ENCODE measurements around the gene SAT2.

Gene SAT2

DNA sequence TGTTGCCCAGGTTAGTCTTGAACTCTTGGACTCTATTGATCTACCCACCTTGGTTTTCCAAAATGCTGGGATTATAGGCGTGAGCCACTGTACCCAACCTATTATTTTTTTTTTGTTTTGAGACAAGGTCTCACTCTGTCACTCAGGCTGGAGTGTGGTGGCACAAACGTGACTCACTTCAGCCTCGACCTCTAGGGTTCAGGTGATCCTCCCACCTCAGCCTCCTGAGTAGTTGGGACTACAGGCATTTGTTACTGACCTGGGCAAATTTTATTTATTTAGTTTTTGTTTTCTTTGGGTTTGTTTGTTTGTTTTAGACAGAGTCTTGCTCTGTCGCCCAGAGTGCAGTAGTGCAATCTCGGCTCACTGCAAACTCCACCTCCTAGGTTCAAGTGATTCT, 4.0 kb downstream of the SAT2 start:
- Histone ChIP-seq H3K18ac (ENCODE audit: low read length) (no peak overlapping the region), H3K23ac (ENCODE audit: low read depth, low read length, poor library complexity) (no peak overlapping the region), H2BK120ac (ENCODE audit: low read depth, low read length) (no peak overlapping the region), H3K14ac (ENCODE audit: low read length) (no peak overlapping the region), H4K91ac (ENCODE audit: low read depth, low read length, poor library complexity) (no peak overlapping the region), H3K79me1 (ENCODE audit: low read depth, low read length) (no peaks in the 10 kb centered on the region), H3K27me3 (ENCODE audit: control insufficient read depth in 3 of 3, insufficient read depth in 3 of 3, low read depth in 1 of 3, low read length in 3 of 3) (no peaks in the 10 kb centered on the region), H3K9me3 (replicated peaks in 1 of 2; ENCODE audit: control insufficient read depth in 2 of 2, insufficient read depth in 1 of 2, low read depth in 1 of 2, low read length in 2 of 2) (no peaks in the 10 kb centered on the region), H3K9ac (ENCODE audit: low read depth, low read length, poor library complexity) (no peak overlapping the region), H2BK15ac (ENCODE audit: low read length) (no peak overlapping the region), H4K8ac (ENCODE audit: low read depth, low read length) (no peak overlapping the region), H3K27ac (replicated peaks; ENCODE audit: low read length) (no peak overlapping the region), H2AFZ (ENCODE audit: low read length) (no peak overlapping the region), H2BK5ac (ENCODE audit: low read length) (no peak overlapping the region), H3K4me1 (ENCODE audit: control insufficient read depth in 2 of 2, insufficient read depth in 1 of 2, low read depth in 1 of 2, low read length in 2 of 2) (peaks cover 2 to 8% of the 10 kb centered on the region in 2 donors), H3K4ac (ENCODE audit: low read length) (no peak overlapping the region), H3K4me3 (ENCODE audit: low read length in 2 of 2) (no peak overlapping the region), H3K36me3 (replicated peaks in 1 of 2; ENCODE audit: control insufficient read depth in 2 of 2, insufficient read depth in 2 of 2, low read length in 2 of 2) (peaks cover 0 to 7% of the 10 kb centered on the region in 2 donors), H2BK12ac (ENCODE audit: low read length) (no peak overlapping the region), H2AK5ac (ENCODE audit: low read depth, low read length) (no peak overlapping the region), H3K4me2 (ENCODE audit: insufficient read depth, low read length, poor library complexity, severe bottlenecking) (peak overlapping the region; percentile 11)
- no peak for DNase-seq (ENCODE audit: low spot score)
- no CpG with 5 or more reads among the region's 5 CpGs for WGBS, 2 donors (ENCODE audit: extremely low coverage in 2 of 2, insufficient read length in 2 of 2, insufficient replicate concordance in 1 of 2)

GRCh38 chr17:7620835-7621234, 6.8 kb downstream of the SAT2 start:
- Histone ChIP-seq H2BK5ac (ENCODE audit: low read length) (no peak overlapping the region), H3K27ac (replicated peaks; ENCODE audit: low read length) (no peak overlapping the region), H3K14ac (ENCODE audit: low read length) (no peak overlapping the region), H3K4me2 (ENCODE audit: insufficient read depth, low read length, poor library complexity, severe bottlenecking) (no peak overlapping the region), H3K9me3 (replicated peaks in 1 of 2; ENCODE audit: control insufficient read depth in 2 of 2, insufficient read depth in 1 of 2, low read depth in 1 of 2, low read length in 2 of 2) (no peaks in the 10 kb centered on the region), H2AK5ac (ENCODE audit: low read depth, low read length) (no peak overlapping the region), H3K4me1 (ENCODE audit: control insufficient read depth in 2 of 2, insufficient read depth in 1 of 2, low read depth in 1 of 2, low read length in 2 of 2) (no peaks in the 10 kb centered on the region), H3K27me3 (ENCODE audit: control insufficient read depth in 3 of 3, insufficient read depth in 3 of 3, low read depth in 1 of 3, low read length in 3 of 3) (no peaks in the 10 kb centered on the region), H3K4ac (ENCODE audit: low read length) (no peak overlapping the region), H2AFZ (ENCODE audit: low read length) (no peak overlapping the region), H3K79me1 (ENCODE audit: low read depth, low read length) (no peaks in the 10 kb centered on the region), H3K9ac (ENCODE audit: low read depth, low read length, poor library complexity) (no peak overlapping the region), H3K18ac (ENCODE audit: low read length) (no peak overlapping the region), H4K8ac (ENCODE audit: low read depth, low read length) (no peak overlapping the region), H3K4me3 (ENCODE audit: low read length in 2 of 2) (no peak overlapping the region), H4K91ac (ENCODE audit: low read depth, low read length, poor library complexity) (no peak overlapping the region), H2BK12ac (ENCODE audit: low read length) (no peak overlapping the region), H3K23ac (ENCODE audit: low read depth, low read length, poor library complexity) (no peak overlapping the region), H2BK15ac (ENCODE audit: low read length) (no peak overlapping the region), H2BK120ac (ENCODE audit: low read depth, low read length) (no peak overlapping the region), H3K36me3 (replicated peaks in 1 of 2; ENCODE audit: control insufficient read depth in 2 of 2, insufficient read depth in 2 of 2, low read length in 2 of 2) (peaks cover 0 to 2% of the 10 kb centered on the region in 2 donors)
- DNase-seq (ENCODE audit: low spot score), result no peak
- WGBS, 2 donors (ENCODE audit: extremely low coverage in 2 of 2, insufficient read length in 2 of 2, insufficient replicate concordance in 1 of 2), result no CpG with 5 or more reads among the region's 8 CpGs

DNA sequence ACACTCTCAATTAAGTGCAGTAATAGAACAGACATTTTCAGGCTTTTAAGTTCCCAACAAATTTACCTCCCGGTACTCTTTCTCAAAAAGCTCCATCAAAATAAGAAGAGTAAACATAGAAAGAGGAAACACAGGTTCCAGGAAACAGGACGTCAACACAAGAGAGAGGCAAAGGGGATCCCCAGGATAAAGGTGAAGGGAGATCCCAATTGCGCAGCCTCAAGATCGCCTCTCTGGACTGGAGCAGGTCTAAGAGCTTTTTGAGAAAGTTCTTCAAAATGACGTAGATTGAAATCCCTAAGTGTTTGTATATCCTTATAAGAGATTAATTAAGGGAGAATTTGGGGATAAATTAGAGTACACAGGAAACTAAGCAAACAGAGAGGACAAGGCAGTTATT, 9.0 kb downstream of the SAT2 start:
- Histone ChIP-seq H3K79me1 (ENCODE audit: low read depth, low read length) (peaks cover 3% of the 10 kb centered on the region), H3K4me2 (ENCODE audit: insufficient read depth, low read length, poor library complexity, severe bottlenecking) (no peak overlapping the region), H3K18ac (ENCODE audit: low read length) (no peak overlapping the region), H3K9ac (ENCODE audit: low read depth, low read length, poor library complexity) (no peak overlapping the region), H2BK12ac (ENCODE audit: low read length) (no peak overlapping the region), H2AK5ac (ENCODE audit: low read depth, low read length) (no peak overlapping the region), H3K23ac (ENCODE audit: low read depth, low read length, poor library complexity) (no peak overlapping the region), H2BK15ac (ENCODE audit: low read length) (no peak overlapping the region), H3K14ac (ENCODE audit: low read length) (no peak overlapping the region), H3K4me1 (ENCODE audit: control insufficient read depth in 2 of 2, insufficient read depth in 1 of 2, low read depth in 1 of 2, low read length in 2 of 2) (peaks cover 1 to 2% of the 10 kb centered on the region in 2 donors), H2BK120ac (ENCODE audit: low read depth, low read length) (no peak overlapping the region), H3K4me3 (ENCODE audit: low read length in 2 of 2) (no peak overlapping the region), H2AFZ (ENCODE audit: low read length) (no peak overlapping the region), H3K36me3 (replicated peaks in 1 of 2; ENCODE audit: control insufficient read depth in 2 of 2, insufficient read depth in 2 of 2, low read length in 2 of 2) (no peaks in the 10 kb centered on the region), H2BK5ac (ENCODE audit: low read length) (no peak overlapping the region), H3K9me3 (replicated peaks in 1 of 2; ENCODE audit: control insufficient read depth in 2 of 2, insufficient read depth in 1 of 2, low read depth in 1 of 2, low read length in 2 of 2) (no peaks in the 10 kb centered on the region), H4K91ac (ENCODE audit: low read depth, low read length, poor library complexity) (no peak overlapping the region), H4K8ac (ENCODE audit: low read depth, low read length) (no peak overlapping the region), H3K4ac (ENCODE audit: low read length) (no peak overlapping the region), H3K27me3 (ENCODE audit: control insufficient read depth in 3 of 3, insufficient read depth in 3 of 3, low read depth in 1 of 3, low read length in 3 of 3) (no peaks in the 10 kb centered on the region), H3K27ac (replicated peaks; ENCODE audit: low read length) (no peak overlapping the region)
- no CpG with 5 or more reads among the region's 5 CpGs for WGBS, 2 donors (ENCODE audit: extremely low coverage in 2 of 2, insufficient read length in 2 of 2, insufficient replicate concordance in 1 of 2)
- DNase-seq (ENCODE audit: low spot score), result no peak

DNA sequence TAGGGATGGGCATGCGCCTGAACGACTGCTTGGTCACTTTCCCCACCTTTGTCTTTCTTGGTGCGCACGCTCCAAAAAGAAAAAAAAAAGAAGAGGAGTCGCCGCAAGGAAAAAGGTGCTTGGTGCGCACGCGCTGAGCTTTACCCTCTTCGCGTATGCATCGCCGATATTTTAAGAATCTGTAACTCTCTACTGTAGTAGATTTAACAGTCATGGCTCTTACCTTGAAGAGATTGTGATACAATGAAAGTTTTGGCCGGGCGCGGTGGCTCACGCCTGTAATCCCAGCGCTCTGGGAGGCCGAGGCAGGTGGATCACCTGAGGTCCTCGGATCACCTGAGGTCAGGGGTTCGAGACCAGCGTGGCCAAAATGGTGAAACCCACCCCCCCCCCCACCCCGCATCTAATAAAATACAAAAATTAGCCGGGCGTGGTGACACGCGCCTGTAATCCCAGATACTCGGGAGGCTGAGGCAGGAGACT, 12.3 kb downstream of the SAT2 start:
- Histone ChIP-seq H3K14ac (ENCODE audit: low read length) (no peak overlapping the region), H3K4me1 (ENCODE audit: control insufficient read depth in 2 of 2, insufficient read depth in 1 of 2, low read depth in 1 of 2, low read length in 2 of 2) (peaks cover 8 to 9% of the 10 kb centered on the region in 2 donors), H4K91ac (ENCODE audit: low read depth, low read length, poor library complexity) (no peak overlapping the region), H3K4me3 (ENCODE audit: low read length in 2 of 2) (peak overlapping the region; percentile 48 to 73), H3K4me2 (ENCODE audit: insufficient read depth, low read length, poor library complexity, severe bottlenecking) (peak overlapping the region; percentile 54), H4K8ac (ENCODE audit: low read depth, low read length) (no peak overlapping the region), H2BK120ac (ENCODE audit: low read depth, low read length) (no peak overlapping the region), H3K9ac (ENCODE audit: low read depth, low read length, poor library complexity) (no peak overlapping the region), H3K36me3 (replicated peaks in 1 of 2; ENCODE audit: control insufficient read depth in 2 of 2, insufficient read depth in 2 of 2, low read length in 2 of 2) (peaks cover 5 to 23% of the 10 kb centered on the region in 2 donors), H3K27me3 (ENCODE audit: control insufficient read depth in 3 of 3, insufficient read depth in 3 of 3, low read depth in 1 of 3, low read length in 3 of 3) (no peaks in the 10 kb centered on the region), H3K23ac (ENCODE audit: low read depth, low read length, poor library complexity) (no peak overlapping the region), H2BK15ac (ENCODE audit: low read length) (no peak overlapping the region), H2AFZ (ENCODE audit: low read length) (peak overlapping the region; percentile 85), H3K18ac (ENCODE audit: low read length) (peak overlapping the region; percentile 53), H3K9me3 (replicated peaks in 1 of 2; ENCODE audit: control insufficient read depth in 2 of 2, insufficient read depth in 1 of 2, low read depth in 1 of 2, low read length in 2 of 2) (no peaks in the 10 kb centered on the region), H2BK5ac (ENCODE audit: low read length) (no peak overlapping the region), H3K4ac (ENCODE audit: low read length) (no peak overlapping the region), H3K27ac (replicated peaks; ENCODE audit: low read length) (peak overlapping the region; percentile 93), H2BK12ac (ENCODE audit: low read length) (no peak overlapping the region), H2AK5ac (ENCODE audit: low read depth, low read length) (no peak overlapping the region), H3K79me1 (ENCODE audit: low read depth, low read length) (peaks cover 3% of the 10 kb centered on the region)
- no CpG with 5 or more reads among the region's 28 CpGs for WGBS, 2 donors (ENCODE audit: extremely low coverage in 2 of 2, insufficient read length in 2 of 2, insufficient replicate concordance in 1 of 2)
- no peak for DNase-seq (ENCODE audit: low spot score)

Data from neuronal stem cell (in vitro differentiated cells).